ENCODE results near the gene IMPACT.

GRCh38 chr18:24482821-24483220 is 56.4 kb downstream of the IMPACT start:
- TF ChIP-seq TAF1 (IDR thresholded peaks at IDR 0.05; ENCODE audit: low read depth) = no peak
- TF ChIP-seq, protein P1, sequence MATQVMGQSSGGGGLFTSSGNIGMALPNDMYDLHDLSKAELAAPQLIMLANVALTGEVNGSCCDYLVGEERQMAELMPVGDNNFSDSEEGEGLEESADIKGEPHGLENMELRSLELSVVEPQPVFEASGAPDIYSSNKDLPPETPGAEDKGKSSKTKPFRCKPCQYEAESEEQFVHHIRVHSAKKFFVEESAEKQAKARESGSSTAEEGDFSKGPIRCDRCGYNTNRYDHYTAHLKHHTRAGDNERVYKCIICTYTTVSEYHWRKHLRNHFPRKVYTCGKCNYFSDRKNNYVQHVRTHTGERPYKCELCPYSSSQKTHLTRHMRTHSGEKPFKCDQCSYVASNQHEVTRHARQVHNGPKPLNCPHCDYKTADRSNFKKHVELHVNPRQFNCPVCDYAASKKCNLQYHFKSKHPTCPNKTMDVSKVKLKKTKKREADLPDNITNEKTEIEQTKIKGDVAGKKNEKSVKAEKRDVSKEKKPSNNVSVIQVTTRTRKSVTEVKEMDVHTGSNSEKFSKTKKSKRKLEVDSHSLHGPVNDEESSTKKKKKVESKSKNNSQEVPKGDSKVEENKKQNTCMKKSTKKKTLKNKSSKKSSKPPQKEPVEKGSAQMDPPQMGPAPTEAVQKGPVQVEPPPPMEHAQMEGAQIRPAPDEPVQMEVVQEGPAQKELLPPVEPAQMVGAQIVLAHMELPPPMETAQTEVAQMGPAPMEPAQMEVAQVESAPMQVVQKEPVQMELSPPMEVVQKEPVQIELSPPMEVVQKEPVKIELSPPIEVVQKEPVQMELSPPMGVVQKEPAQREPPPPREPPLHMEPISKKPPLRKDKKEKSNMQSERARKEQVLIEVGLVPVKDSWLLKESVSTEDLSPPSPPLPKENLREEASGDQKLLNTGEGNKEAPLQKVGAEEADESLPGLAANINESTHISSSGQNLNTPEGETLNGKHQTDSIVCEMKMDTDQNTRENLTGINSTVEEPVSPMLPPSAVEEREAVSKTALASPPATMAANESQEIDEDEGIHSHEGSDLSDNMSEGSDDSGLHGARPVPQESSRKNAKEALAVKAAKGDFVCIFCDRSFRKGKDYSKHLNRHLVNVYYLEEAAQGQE (IDR thresholded peaks at IDR 0.05; ENCODE audit: low read depth) = no peak

Measured in Ishikawa (cell line).